HEK293 (cell line): ENCODE results near the gene EXOC3L2.
A peak's percentile ranks its signal among the peaks of the same experiment; 100 is the strongest.

Experiments used
- CTCF ChIA-PET: fragments of 350-600 bp; formaldehyde crosslinking; extraction: SDS; loops from one replicate; lab custom pipeline; 2021; ENCODE audit warnings: antibody characterized with exemption; lab: Yijun Ruan, JAX
- POLR2A ChIA-PET: fragments of 300-600 bp; formaldehyde crosslinking; extraction: SDS; loops from one replicate; lab custom pipeline; 2020; ENCODE audit warnings: antibody characterized with exemption, inconsistent platforms; lab: Yijun Ruan, JAX
- H3K27ac ChIP-seq: fragments of 200-500 bp; sonication (Bioruptor generic); 2 replicates; pipeline ENCODE4 v1.5.1; 2014; ENCODE audit warnings: low read depth, low read length, control low read depth, inconsistent platforms; ENCODE audit errors: extremely low read depth
- H3K36me3 ChIP-seq, 2 experiments: fragments of 200-500 bp in 1 of 2; sonication (Bioruptor generic) in 1 of 2; 1 replicate in 1 of 2; 2 replicates in 1 of 2; pipeline ENCODE4 v1.5.1; 2014 to 2017; ENCODE audit warnings: inconsistent platforms in 2 of 2, low read length in 2 of 2; ENCODE audit not compliant: control insufficient read depth in 2 of 2, insufficient read depth in 1 of 2
- H3K4me1 ChIP-seq: fragments of 200-500 bp; sonication (Bioruptor generic); 2 replicates; pipeline ENCODE4 v1.5.1; 2014; ENCODE audit warnings: mild to moderate bottlenecking, low read length, inconsistent platforms; ENCODE audit not compliant: control insufficient read depth, insufficient read depth
- H3K4me3 ChIP-seq: 2 replicates; pipeline ENCODE4 v1.5.1; 2011; ENCODE audit warnings: low read depth, mild to moderate bottlenecking, control low read depth, low read length, moderate library complexity
- H3K9me3 ChIP-seq: fragments of 200-500 bp; sonication (Bioruptor generic); 2 replicates; pipeline ENCODE4 v1.5.1; 2014; ENCODE audit warnings: low read depth, low read length, inconsistent platforms; ENCODE audit not compliant: control insufficient read depth, insufficient read depth
- OVOL3 ChIP-seq: fragments of 450-650 bp; formaldehyde crosslinking; IDR thresholded peaks from 2 replicates; pipeline ENCODE4 v1.5.1; 2016; ENCODE audit warnings: missing biosample characterization, missing genetic modification characterization
- SCRT1 ChIP-seq: fragments of 450-650 bp; formaldehyde crosslinking; IDR thresholded peaks from 2 replicates; pipeline ENCODE4 v1.5.1; 2016; ENCODE audit warnings: missing biosample characterization, missing genetic modification characterization, borderline replicate concordance
- SCRT2 ChIP-seq: fragments of 450-650 bp; formaldehyde crosslinking; IDR thresholded peaks from 2 replicates; pipeline ENCODE4 v1.5.1; 2016; ENCODE audit warnings: missing biosample characterization, missing genetic modification characterization
- ZNF140 ChIP-seq: fragments of 450-650 bp; formaldehyde crosslinking; IDR thresholded peaks from 2 replicates; pipeline ENCODE4 v1.5.1; 2016; ENCODE audit warnings: missing biosample characterization, missing genetic modification characterization
- ZNF146 ChIP-seq: fragments of 450-650 bp; formaldehyde crosslinking; IDR thresholded peaks from 2 replicates; pipeline ENCODE4 v1.5.1; 2016; ENCODE audit warnings: missing biosample characterization, missing genetic modification characterization
- ZNF202 ChIP-seq: fragments of 450-650 bp; formaldehyde crosslinking; IDR thresholded peaks from 2 replicates; pipeline ENCODE4 v1.5.1; 2016; ENCODE audit warnings: missing biosample characterization, missing genetic modification characterization, borderline replicate concordance
- ZNF274 ChIP-seq, 2 experiments: fragments of 200-500 bp in 1 of 2; fragments of 450-650 bp in 1 of 2; sonication (Bioruptor generic) in 1 of 2; formaldehyde crosslinking in 1 of 2; IDR thresholded peaks; 2 replicates each; pipeline versions ENCODE4 v1.5.1 to v1.6.1; 2014 to 2016; ENCODE audit warnings: borderline replicate concordance in 1 of 2, inconsistent platforms in 1 of 2, low read length in 1 of 2, missing biosample characterization in 1 of 2, missing genetic modification characterization in 1 of 2
- ZNF350 ChIP-seq: fragments of 450-650 bp; formaldehyde crosslinking; IDR thresholded peaks from 2 replicates; pipeline ENCODE4 v1.5.0; 2017; ENCODE audit warnings: missing biosample characterization, mild to moderate bottlenecking, missing genetic modification characterization
- ZNF548 ChIP-seq: fragments of 450-650 bp; formaldehyde crosslinking; IDR thresholded peaks from 2 replicates; pipeline ENCODE4 v1.5.1; 2016; ENCODE audit warnings: missing biosample characterization, missing genetic modification characterization
- ZSCAN16 ChIP-seq: fragments of 450-650 bp; formaldehyde crosslinking; IDR thresholded peaks from 2 replicates; pipeline ENCODE4 v1.5.1; 2016; ENCODE audit warnings: missing biosample characterization, missing genetic modification characterization
- TF ChIP-seq, protein P1 (sequence below): fragments of 450-650 bp; formaldehyde crosslinking; IDR thresholded peaks from 2 replicates; pipeline ENCODE4 v1.5.1; 2016; ENCODE audit warnings: missing biosample characterization, missing genetic modification characterization
- TF ChIP-seq, protein P2 (sequence below): fragments of 450-650 bp; formaldehyde crosslinking; IDR thresholded peaks from 2 replicates; pipeline ENCODE4 v1.5.1; 2016; ENCODE audit warnings: missing biosample characterization, missing genetic modification characterization, low read depth
- TF ChIP-seq, protein P3 (sequence below): fragments of 450-650 bp; IDR thresholded peaks from 2 replicates; pipeline ENCODE4 v1.5.1; 2018; ENCODE audit warnings: missing biosample characterization, missing genetic modification characterization
- TF ChIP-seq, protein P4 (sequence below): fragments of 450-650 bp; formaldehyde crosslinking; IDR thresholded peaks from 2 replicates; pipeline ENCODE4 v1.5.1; 2016; ENCODE audit warnings: missing biosample characterization, missing genetic modification characterization
- TF ChIP-seq, protein P5 (sequence below): fragments of 450-650 bp; formaldehyde crosslinking; IDR thresholded peaks from 2 replicates; pipeline ENCODE4 v1.5.1; 2016; ENCODE audit warnings: missing biosample characterization, missing genetic modification characterization

The EXOC3L2 gene

DNA sequence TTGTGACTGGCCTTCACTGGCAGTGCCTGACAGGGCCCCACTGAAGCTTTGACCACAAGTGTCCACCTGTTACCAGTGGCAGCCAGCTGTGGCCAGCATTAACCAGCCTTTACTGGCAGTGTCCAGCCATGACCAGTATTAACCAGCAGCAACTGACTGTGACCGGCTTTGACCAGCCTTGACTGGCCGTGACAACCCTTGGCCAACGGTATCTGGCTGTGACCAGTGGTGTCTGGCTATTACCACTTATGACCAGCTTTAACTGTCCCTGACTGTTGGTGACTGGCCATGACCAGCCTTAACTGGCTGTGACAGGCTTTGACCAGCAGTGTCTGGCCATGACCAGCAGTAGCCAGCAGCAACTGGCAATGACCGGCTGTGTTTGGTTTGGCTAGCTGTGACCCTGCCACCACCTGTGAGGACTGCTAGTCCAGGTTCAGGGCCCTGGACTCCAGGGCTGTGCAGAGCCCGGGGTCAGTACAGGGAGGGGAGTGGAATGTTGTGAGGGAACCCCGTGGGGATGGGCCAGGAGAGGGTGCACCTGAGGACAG is 45.2 kb upstream of the EXOC3L2 start:
- H3K9me3 ChIP-seq: no peaks in the 10 kb centered on the region
- TF ChIP-seq ZNF548 (tag by site-specific recombination) (no peak), SCRT1 (tag by site-specific recombination) (peak; percentile 77; the same call in 1 of the 2 replicates), OVOL3 (tag by site-specific recombination) (no peak), SCRT2 (tag by site-specific recombination) (peak; percentile 72), ZSCAN16 (tag by site-specific recombination) (no peak), ZNF350 (tag by site-specific recombination) (no peak)
- no peaks in the 10 kb centered on the region for H3K4me1 ChIP-seq
- no peak overlapping the region for H3K4me3 ChIP-seq
- POLR2A ChIA-PET: no interaction called here
- CTCF ChIA-PET: interaction anchor here (0.7 kb wide), 1 partner anchor 276 kb away, joined by 4 read pairs; no protein-coding TSS in a partner anchor
- H3K27ac ChIP-seq: no peak overlapping the region
- peaks cover 51 to 71% of the 10 kb centered on the region in 2 experiments for H3K36me3 ChIP-seq

DNA sequence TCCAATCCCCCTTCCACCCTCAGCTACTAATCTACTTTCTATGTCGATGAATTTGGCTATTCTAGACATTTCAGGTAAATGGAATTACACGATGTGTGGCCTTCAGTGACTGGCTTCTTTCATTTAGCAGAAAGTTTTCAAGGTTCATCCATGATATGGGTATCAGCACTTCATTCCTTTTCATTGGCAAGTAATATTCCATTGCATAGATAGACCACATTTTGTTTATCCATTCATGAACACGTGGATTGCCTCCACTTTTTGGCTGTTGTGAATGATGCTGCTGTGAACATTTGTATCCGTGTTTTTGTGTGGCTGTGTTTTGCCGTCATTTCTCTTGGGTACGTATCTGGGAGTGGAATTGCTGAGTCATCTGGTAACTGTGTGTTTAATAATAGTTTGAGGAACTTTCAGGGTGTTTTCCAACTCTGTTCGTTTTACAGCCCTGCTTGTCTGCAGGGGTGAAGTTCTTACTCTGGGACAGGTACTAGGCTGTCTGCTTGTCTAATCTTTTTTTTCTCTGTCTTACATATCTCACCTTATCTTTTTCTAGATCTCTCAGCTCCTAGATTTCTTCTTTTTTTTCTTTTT is 38.3 kb upstream of the EXOC3L2 start:
- Histone ChIP-seq H3K9me3 (no peaks in the 10 kb centered on the region), H3K4me3 (no peak overlapping the region), H3K36me3 (peaks cover 66 to 74% of the 10 kb centered on the region in 2 experiments), H3K4me1 (no peaks in the 10 kb centered on the region), H3K27ac (no peak overlapping the region)
- ChIA-PET POLR2A (no interaction called here), CTCF (interaction anchor here (0.6 kb wide), 1 partner anchor 693 kb away, joined by 3 read pairs; no protein-coding TSS in a partner anchor)
- TF ChIP-seq ZNF146: peak; percentile 97
- TF ChIP-seq, protein P1, sequence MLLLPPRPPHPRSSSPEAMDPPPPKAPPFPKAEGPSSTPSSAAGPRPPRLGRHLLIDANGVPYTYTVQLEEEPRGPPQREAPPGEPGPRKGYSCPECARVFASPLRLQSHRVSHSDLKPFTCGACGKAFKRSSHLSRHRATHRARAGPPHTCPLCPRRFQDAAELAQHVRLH (tag by site-specific recombination): peak; percentile 66
- peak; percentile 85 for TF ChIP-seq ZNF140 (tag by site-specific recombination)
- TF ChIP-seq ZNF274 (IDR thresholded peaks at IDR 0.05; ENCODE audit: low read length): no peak
- TF ChIP-seq ZNF274 (tag by site-specific recombination; IDR thresholded peaks at IDR 0.05; ENCODE audit: borderline replicate concordance): no peak
- TF ChIP-seq, protein P2, sequence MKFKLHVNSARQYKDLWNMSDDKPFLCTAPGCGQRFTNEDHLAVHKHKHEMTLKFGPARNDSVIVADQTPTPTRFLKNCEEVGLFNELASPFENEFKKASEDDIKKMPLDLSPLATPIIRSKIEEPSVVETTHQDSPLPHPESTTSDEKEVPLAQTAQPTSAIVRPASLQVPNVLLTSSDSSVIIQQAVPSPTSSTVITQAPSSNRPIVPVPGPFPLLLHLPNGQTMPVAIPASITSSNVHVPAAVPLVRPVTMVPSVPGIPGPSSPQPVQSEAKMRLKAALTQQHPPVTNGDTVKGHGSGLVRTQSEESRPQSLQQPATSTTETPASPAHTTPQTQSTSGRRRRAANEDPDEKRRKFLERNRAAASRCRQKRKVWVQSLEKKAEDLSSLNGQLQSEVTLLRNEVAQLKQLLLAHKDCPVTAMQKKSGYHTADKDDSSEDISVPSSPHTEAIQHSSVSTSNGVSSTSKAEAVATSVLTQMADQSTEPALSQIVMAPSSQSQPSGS: no peak
- TF ChIP-seq, protein P3, sequence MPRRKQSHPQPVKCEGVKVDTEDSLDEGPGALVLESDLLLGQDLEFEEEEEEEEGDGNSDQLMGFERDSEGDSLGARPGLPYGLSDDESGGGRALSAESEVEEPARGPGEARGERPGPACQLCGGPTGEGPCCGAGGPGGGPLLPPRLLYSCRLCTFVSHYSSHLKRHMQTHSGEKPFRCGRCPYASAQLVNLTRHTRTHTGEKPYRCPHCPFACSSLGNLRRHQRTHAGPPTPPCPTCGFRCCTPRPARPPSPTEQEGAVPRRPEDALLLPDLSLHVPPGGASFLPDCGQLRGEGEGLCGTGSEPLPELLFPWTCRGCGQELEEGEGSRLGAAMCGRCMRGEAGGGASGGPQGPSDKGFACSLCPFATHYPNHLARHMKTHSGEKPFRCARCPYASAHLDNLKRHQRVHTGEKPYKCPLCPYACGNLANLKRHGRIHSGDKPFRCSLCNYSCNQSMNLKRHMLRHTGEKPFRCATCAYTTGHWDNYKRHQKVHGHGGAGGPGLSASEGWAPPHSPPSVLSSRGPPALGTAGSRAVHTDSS: no peak
- no peak for TF ChIP-seq ZNF202 (tag by site-specific recombination)
- TF ChIP-seq, protein P4, sequence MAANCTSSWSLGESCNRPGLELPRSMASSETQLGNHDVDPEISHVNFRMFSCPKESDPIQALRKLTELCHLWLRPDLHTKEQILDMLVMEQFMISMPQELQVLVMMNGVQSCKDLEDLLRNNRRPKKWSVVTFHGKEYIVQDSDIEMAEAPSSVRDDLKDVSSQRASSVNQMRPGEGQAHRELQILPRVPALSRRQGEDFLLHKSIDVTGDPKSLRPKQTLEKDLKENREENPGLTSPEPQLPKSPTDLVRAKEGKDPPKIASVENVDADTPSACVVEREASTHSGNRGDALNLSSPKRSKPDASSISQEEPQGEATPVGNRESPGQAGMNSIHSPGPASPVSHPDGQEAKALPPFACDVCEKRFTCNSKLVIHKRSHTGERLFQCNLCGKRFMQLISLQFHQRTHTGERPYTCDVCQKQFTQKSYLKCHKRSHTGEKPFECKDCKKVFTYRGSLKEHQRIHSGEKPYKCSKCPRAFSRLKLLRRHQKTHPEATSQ (tag by site-specific recombination): no peak
- TF ChIP-seq, protein P5, sequence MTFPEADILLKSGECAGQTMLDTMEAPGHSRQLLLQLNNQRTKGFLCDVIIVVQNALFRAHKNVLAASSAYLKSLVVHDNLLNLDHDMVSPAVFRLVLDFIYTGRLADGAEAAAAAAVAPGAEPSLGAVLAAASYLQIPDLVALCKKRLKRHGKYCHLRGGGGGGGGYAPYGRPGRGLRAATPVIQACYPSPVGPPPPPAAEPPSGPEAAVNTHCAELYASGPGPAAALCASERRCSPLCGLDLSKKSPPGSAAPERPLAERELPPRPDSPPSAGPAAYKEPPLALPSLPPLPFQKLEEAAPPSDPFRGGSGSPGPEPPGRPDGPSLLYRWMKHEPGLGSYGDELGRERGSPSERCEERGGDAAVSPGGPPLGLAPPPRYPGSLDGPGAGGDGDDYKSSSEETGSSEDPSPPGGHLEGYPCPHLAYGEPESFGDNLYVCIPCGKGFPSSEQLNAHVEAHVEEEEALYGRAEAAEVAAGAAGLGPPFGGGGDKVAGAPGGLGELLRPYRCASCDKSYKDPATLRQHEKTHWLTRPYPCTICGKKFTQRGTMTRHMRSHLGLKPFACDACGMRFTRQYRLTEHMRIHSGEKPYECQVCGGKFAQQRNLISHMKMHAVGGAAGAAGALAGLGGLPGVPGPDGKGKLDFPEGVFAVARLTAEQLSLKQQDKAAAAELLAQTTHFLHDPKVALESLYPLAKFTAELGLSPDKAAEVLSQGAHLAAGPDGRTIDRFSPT (tag by site-specific recombination): no peak
